Naive B cell (primary cell): ENCODE results near the gene DPPA5. TPM values are rescaled to one million over a fixed set of nuclear protein-coding genes. Genes with fewer than 3 reads are reported as not detected.
"Not testable (repeated sequence)": the region's sequence is repeated elsewhere in the genome, so short reads cannot be mapped to it uniquely, and the experiment has no call there.

Experiments
- ATAC-seq, 2 donors: fragments of 150-1000 bp; cut with Tn5 transposase; 2 replicates each; pipeline ENCODE4 v1.10.0; 2021; ENCODE audit warnings: low read depth in 2 of 2, mild to moderate bottlenecking in 2 of 2, moderate library complexity in 2 of 2
- DNase-seq: peaks from one replicate; pipeline ENCODE4 v3.0.0; 2022
- H3K27ac Mint-ChIP-seq, 6 donors: one replicate each; pipeline ENCODE4 v1.8.0; 2020 to 2022; ENCODE audit warnings: mild to moderate bottlenecking in 6 of 6, mixed read lengths in 6 of 6, moderate library complexity in 5 of 6, inconsistent platforms in 2 of 6
- H3K27me3 Mint-ChIP-seq, 3 donors: one replicate each; pipeline ENCODE4 v1.8.0; 2021 to 2022; ENCODE audit warnings: mixed read lengths in 3 of 3, mild to moderate bottlenecking in 1 of 3
- H3K36me3 Mint-ChIP-seq, 2 donors: one replicate each; pipeline ENCODE4 v1.8.0; 2020 to 2022; ENCODE audit warnings: mixed read lengths in 2 of 2, inconsistent platforms in 1 of 2, mild to moderate bottlenecking in 1 of 2
- H3K4me1 Mint-ChIP-seq, 3 donors: one replicate each; pipeline ENCODE4 v1.8.0; 2020 to 2022; ENCODE audit warnings: mixed read lengths in 3 of 3, inconsistent platforms in 1 of 3, mild to moderate bottlenecking in 1 of 3, moderate library complexity in 1 of 3
- H3K4me3 Mint-ChIP-seq, 8 donors: one replicate each; pipeline ENCODE4 v1.8.0; 2020 to 2022; ENCODE audit warnings: mild to moderate bottlenecking in 8 of 8, mixed read lengths in 8 of 8, moderate library complexity in 8 of 8, inconsistent platforms in 2 of 8
- H3K9me3 Mint-ChIP-seq, 7 donors: one replicate each; pipeline ENCODE4 v1.8.0; 2020 to 2022; ENCODE audit warnings: mixed read lengths in 7 of 7, mild to moderate bottlenecking in 5 of 7, inconsistent platforms in 2 of 7, moderate library complexity in 1 of 7
- polyA plus RNA-seq, 6 donors: library from polyadenylated mRNA; unstranded; fragments of 300-500 nt; fragmentation: Illumina TruSeq; gene quantifications; one replicate each; pipeline ENCODE4 v1.2.3, GENCODE V29; 2021; ENCODE audit warnings: low read depth in 6 of 6

DPPA5 gene, protein sequence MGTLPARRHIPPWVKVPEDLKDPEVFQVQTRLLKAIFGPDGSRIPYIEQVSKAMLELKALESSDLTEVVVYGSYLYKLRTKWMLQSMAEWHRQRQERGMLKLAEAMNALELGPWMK
- not detected for polyA plus RNA-seq

DNA sequence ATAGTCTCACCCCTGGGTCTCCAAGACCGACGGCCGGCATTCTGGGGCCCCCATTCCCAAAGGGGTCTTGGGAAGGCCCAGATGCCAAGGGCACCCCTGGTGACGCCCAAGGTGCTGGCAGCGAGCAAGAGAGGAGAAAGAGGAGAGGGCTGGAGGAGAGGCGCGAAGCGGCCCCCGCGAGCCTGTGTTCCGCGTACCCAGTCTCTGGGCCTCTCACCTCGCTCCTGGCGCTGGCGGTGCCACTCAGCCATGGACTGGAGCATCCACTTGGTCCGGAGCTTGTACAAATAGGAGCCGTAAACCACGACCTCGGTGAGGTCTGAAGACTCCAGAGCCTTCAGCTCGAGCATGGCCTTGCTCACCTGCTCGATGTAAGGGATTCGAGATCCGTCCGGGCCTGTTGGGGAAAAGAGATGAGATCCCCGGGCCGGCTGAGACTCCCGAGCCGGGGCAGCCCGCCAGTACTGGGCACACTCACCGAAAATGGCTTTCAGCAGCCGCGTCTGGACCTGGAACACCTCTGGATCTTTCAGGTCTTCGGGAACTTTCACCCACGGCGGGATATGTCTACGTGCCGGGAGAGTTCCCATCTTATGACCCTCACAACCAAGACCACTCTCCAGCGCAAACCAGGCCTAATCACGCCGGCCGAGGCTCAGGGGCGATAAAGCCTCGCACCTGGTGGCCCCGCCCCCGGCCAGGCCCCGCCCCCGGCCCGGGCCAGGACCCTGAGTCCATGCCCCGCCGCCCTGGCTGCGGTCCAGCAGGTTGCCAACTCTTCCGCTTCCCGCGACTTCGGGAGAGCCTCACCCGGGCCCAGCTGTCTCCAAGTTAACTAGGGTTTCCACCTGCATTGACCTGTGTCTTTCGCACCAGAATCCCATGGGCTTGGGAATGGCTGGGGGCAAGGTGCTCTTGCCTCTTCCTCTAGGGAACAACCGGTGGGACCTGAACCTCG lies at the start of gene DPPA5:
DPPA5 (minus strand) TSS at position 641 of the 958 bp plus-strand sequence; CDS start at position 590, 51 bp downstream.
- no peaks in the 10 kb centered on the region for H3K9me3 Mint-ChIP-seq
- peaks cover 20 to 43% (median 33%) of the 10 kb centered on the region in 3 donors for H3K27me3 Mint-ChIP-seq
- no peaks in the 10 kb centered on the region for H3K4me1 Mint-ChIP-seq
- H3K36me3 Mint-ChIP-seq = no peaks in the 10 kb centered on the region
- ATAC-seq (no peak), DNase-seq (no peak)
- H3K27ac Mint-ChIP-seq = no peak within 1 kb of the TSS
- H3K4me3 Mint-ChIP-seq = no peak within 1 kb of the TSS

DNA sequence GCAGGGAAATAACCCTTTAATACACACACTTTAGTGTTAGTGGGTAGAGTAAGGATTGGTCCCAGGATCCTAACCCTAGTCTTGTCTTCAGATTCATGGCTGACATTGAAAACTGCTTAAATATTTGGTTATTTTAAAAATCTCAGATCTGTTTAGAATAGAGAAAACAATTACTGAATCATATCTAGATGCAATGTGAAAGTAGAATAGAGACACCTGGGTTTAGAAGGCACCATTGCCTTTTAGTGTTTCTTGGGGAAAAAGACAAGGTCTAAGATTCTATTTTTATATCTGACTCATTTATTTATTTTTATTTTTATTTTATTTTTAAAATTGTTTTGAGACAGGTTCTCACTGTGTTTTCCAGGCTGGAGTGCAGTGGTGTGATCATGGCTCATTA lies 46.6 kb upstream of the DPPA5 start:
- H3K27ac Mint-ChIP-seq = peak overlapping the region in 1 of 6 donors; percentile 14
- H3K4me1 Mint-ChIP-seq = no peaks in the 10 kb centered on the region
- no peaks in the 10 kb centered on the region for H3K27me3 Mint-ChIP-seq
- H3K4me3 Mint-ChIP-seq = no peak overlapping the region
- no peaks in the 10 kb centered on the region for H3K9me3 Mint-ChIP-seq
- no peaks in the 10 kb centered on the region for H3K36me3 Mint-ChIP-seq
- DNase-seq (no peak), ATAC-seq (no peak)

DNA sequence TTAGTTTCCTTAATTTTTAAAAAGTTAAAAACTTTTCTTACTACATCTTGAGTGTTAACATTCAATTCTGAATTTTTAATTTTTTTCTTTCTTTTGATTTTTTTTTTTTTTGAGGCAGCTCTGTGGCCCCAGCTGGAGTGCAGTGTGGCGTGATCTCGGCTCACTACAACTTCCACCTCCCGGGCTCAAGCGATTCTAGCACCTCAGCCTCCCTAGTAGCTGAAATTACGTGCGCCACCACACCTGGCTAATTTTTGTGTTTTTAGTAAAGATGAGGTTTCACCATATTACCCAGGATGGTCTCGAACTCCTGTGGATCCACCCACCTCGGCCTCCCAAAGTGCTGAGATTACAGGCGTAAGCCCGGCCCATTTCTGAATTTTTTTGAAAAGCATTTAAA lies 41.8 kb upstream of the DPPA5 start:
- Mint-ChIP-seq H3K9me3 (no peaks in the 10 kb centered on the region), H3K36me3 (no peaks in the 10 kb centered on the region), H3K27ac (no peak overlapping the region), H3K4me3 (no peak overlapping the region), H3K4me1 (no peaks in the 10 kb centered on the region), H3K27me3 (peaks cover 0 to 8% (median 0%) of the 10 kb centered on the region in 3 donors)
- DNase-seq (no peak), ATAC-seq (no peak)

DNA sequence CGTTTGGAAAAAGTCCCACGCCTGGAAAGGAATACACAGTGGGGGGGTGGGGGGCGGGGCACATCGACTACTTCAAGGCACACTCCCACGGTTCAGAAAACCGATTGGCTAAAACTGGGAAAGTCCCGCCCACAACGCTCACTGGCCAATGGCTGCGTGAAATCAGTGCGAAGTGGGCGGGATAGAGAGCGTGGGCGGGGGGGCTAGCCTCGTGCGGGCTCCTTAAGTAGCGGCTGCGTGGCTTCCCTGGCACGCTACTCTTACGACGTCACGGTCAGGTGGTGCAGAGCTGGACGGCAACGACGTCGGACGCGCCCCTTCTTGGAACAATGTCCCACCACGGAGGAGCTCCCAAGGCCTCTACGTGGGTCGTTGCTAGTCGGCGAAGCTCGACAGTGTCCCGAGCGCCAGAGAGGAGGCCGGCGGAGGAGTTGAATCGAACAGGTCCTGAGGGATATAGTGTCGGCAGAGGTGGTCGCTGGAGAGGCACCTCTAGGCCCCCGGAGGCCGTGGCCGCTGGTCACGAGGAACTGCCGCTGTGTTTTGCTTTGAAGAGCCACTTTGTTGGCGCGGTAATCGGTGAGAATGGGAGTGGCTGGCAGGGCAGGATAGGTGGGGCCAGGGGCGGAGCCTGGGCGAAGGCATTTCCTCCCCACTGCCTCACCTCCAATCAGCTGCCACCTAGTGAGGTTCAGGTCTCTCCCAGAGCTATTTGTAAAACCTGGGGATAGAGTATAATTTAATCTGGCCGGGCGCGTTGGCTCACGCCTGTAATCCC lies 40.7 kb upstream of the DPPA5 start, which contains the start of gene DDX43:
DDX43 (plus strand) TSS at position 252 of the 778 bp plus-strand sequence; CDS start at position 330, 78 bp downstream.
- H3K27me3 Mint-ChIP-seq = peaks cover 0 to 8% (median 0%) of the 10 kb centered on the region in 3 donors
- no peaks in the 10 kb centered on the region for H3K36me3 Mint-ChIP-seq
- peak; percentile 44 for DNase-seq
- no peaks in the 10 kb centered on the region for H3K4me1 Mint-ChIP-seq
- peak; percentile 85 to 86 for ATAC-seq
- no peaks in the 10 kb centered on the region for H3K9me3 Mint-ChIP-seq
- H3K27ac Mint-ChIP-seq = peak within 1 kb of the TSS; percentile 63 to 96 (median 94)
- H3K4me3 Mint-ChIP-seq = peak within 1 kb of the TSS; percentile 75 to 93 (median 84)

DNA sequence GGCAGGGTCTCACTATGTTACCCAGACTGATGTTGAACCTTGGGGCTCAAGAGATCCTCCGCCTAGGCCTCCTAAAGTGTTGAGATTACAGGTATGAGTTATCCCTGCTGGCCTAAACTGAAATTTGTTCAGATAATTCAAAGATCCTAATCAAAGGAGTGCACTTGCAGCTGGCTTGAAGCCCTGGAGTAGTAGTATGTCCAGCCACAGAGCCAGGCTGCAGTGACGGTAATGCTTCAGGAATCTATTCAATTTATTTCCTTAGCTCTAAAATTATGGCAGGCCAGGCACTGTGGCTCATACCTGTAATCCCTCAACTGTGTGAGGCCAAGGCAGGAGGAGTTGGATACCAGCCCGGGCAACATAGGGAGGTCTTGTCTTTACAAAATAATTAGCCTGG lies 39.2 kb upstream of the DPPA5 start:
- peak overlapping the region in 1 of 6 donors; percentile 22 for H3K27ac Mint-ChIP-seq

DNA sequence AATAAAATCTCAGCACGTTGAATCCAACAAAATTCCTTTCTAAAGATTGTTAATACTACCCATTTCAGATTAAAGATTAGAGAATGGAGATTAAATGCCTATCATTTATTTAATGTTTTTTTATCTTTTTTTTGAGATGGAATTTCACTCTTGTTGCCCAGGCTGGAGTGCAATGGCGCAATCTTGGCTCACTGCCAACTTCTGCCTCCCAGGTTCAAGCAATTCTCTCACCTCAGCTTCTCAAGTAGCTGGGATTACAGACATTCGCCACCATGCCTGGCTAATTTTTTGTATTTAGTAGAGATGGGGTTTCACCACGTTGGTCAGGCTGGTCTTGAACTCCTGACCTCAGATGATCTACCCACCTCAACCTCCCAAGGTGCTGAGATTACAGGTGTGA lies 38.1 kb upstream of the DPPA5 start:
- H3K4me1 Mint-ChIP-seq = peaks cover 0 to 14% (median 9%) of the 10 kb centered on the region in 3 donors
- ATAC-seq, H3K36me3 Mint-ChIP-seq, H3K27ac Mint-ChIP-seq, DNase-seq, H3K9me3 Mint-ChIP-seq: not testable (repeated sequence)
- peak overlapping the region in 1 of 8 donors; percentile 36 for H3K4me3 Mint-ChIP-seq
- peaks cover 0 to 13% (median 0%) of the 10 kb centered on the region in 3 donors for H3K27me3 Mint-ChIP-seq

More for the DNA sequence above, 39.2 kb upstream of the DPPA5 start:
- no peak for DNase-seq
- Mint-ChIP-seq H3K4me3 (peak overlapping the region in 2 of 8 donors; percentile 16 to 30), H3K36me3 (no peaks in the 10 kb centered on the region), H3K9me3 (no peaks in the 10 kb centered on the region), H3K4me1 (peaks cover 0 to 10% (median 9%) of the 10 kb centered on the region in 3 donors), H3K27me3 (peaks cover 0 to 8% (median 0%) of the 10 kb centered on the region in 3 donors)
- no peak for ATAC-seq

DNA sequence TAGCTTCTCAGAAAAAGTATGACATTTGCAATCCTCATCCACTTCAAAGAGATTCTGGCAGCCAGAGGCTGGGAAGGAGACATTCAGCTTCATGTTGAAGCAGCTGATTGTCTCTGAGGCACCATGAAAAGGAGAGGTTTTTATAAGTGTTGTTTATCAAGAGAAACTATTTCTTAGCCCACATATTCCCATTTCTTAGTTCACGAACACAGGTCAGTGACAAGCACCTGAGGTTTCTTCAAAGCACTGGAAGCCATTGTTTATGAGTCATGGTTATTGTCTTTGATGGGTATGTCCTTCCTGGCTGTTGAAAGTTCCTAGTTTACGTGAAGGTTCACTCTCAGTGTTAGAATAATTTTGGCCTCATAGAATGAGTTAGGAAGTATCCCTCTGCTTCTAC lies 37.6 kb upstream of the DPPA5 start:
- H3K4me3 Mint-ChIP-seq = peak overlapping the region in 1 of 8 donors; percentile 36
- ATAC-seq (no peak), DNase-seq (no peak)
- H3K4me1 Mint-ChIP-seq = peaks cover 0 to 14% (median 9%) of the 10 kb centered on the region in 3 donors
- no peaks in the 10 kb centered on the region for H3K9me3 Mint-ChIP-seq
- no peak overlapping the region for H3K27ac Mint-ChIP-seq
- peaks cover 0 to 13% (median 0%) of the 10 kb centered on the region in 3 donors for H3K27me3 Mint-ChIP-seq
- no peaks in the 10 kb centered on the region for H3K36me3 Mint-ChIP-seq

DNA sequence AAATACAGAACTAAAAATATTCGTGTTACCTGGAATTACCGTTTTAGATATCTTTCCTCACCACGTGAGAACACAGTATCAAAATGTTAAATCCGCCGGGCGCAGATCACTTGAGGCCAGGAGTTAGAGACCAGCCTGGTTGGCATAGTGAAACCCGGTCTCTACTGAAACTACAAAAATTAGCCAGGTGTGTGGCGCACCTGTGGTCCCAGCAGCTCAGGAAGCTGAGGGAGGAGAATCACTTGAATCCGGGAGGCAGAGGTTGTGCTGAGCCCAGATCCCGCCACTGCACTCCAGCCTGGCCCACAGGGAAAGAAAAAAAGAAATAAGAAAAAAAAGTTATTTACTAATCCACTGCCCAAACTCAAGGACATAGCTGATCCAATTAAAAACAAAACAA lies 35.8 kb upstream of the DPPA5 start:
- Mint-ChIP-seq H3K27ac (no peak overlapping the region), H3K4me3 (peak overlapping the region in 2 of 8 donors; percentile 51 to 86)

DNA sequence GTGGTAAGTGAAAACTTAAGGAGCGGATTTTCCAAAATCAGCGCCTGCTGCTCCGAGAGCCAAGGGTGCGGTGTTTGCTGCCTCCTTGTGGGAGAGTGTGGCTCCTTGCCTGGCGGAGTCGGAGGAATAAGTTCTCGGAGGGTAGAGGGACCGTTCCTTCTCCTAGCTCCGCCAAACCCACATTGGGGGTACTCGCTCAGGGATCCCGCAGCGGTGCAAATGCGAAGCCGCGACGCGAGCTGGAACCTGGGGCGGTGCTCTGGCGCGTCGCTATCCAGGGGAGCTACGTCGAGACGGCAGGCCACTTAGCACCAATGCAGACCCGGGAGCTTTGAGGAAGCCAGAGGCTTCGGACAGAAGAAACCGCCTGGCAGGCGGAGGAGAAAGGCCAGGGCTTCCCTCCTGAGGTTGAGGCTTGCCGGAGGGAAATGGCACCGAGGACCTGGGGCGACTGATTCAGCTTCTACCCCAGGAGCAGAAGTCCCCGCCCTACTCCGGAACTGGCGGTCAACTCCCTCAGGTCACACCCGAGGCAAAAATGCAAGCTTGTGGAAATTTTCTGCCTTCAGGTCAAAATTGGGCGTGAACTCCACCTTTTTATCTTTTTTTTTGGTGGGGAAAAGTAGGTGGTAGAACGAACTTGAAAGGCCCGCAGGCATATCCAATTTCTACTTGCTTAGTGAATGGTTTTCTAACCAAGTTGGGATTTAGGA lies 34.9 kb upstream of the DPPA5 start:
- Mint-ChIP-seq H3K27me3 (peaks cover 0 to 13% (median 0%) of the 10 kb centered on the region in 3 donors), H3K27ac (peak overlapping the region in 3 of 6 donors; percentile 42 to 72 (median 56)), H3K4me1 (peaks cover 0 to 14% (median 9%) of the 10 kb centered on the region in 3 donors), H3K4me3 (peak overlapping the region; percentile 82 to 93 (median 88)), H3K36me3 (no peaks in the 10 kb centered on the region), H3K9me3 (no peaks in the 10 kb centered on the region)
- peak; percentile 75 to 82 for ATAC-seq
- DNase-seq = peak; percentile 11

More for the DNA sequence above, 35.8 kb upstream of the DPPA5 start:
- H3K4me1 Mint-ChIP-seq = peaks cover 0 to 14% (median 9%) of the 10 kb centered on the region in 3 donors
- H3K9me3 Mint-ChIP-seq = no peaks in the 10 kb centered on the region
- no peaks in the 10 kb centered on the region for H3K36me3 Mint-ChIP-seq
- DNase-seq (no peak), ATAC-seq (no peak)
- H3K27me3 Mint-ChIP-seq = peaks cover 0 to 13% (median 0%) of the 10 kb centered on the region in 3 donors

DNA sequence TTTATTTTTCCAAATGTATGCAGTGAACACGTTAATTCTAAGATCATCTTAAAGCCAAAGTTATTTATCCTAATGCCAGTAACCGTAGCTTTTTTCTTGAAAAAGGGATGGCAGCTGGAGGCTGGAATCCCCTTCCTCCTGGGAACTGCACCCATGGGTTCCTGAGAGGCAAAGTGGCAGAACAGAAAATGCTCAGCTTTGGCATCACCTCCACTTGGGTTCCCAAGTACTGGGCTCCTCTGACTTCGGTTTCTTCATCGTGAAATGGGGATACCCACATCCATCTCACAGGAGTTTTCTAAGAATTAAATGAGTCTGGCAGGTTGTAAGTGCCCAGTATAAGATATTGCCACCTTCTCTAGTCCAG lies 34.3 kb upstream of the DPPA5 start:
- peak; percentile 16 to 18 for ATAC-seq
- DNase-seq = no peak
- H3K4me1 Mint-ChIP-seq = peaks cover 0 to 14% (median 9%) of the 10 kb centered on the region in 3 donors
- peak overlapping the region in 2 of 6 donors; percentile 56 to 72 for H3K27ac Mint-ChIP-seq
- H3K4me3 Mint-ChIP-seq = peak overlapping the region; percentile 82 to 93 (median 88)
- H3K9me3 Mint-ChIP-seq = no peaks in the 10 kb centered on the region
- H3K36me3 Mint-ChIP-seq = no peaks in the 10 kb centered on the region
- peaks cover 0 to 13% (median 0%) of the 10 kb centered on the region in 3 donors for H3K27me3 Mint-ChIP-seq

DNA sequence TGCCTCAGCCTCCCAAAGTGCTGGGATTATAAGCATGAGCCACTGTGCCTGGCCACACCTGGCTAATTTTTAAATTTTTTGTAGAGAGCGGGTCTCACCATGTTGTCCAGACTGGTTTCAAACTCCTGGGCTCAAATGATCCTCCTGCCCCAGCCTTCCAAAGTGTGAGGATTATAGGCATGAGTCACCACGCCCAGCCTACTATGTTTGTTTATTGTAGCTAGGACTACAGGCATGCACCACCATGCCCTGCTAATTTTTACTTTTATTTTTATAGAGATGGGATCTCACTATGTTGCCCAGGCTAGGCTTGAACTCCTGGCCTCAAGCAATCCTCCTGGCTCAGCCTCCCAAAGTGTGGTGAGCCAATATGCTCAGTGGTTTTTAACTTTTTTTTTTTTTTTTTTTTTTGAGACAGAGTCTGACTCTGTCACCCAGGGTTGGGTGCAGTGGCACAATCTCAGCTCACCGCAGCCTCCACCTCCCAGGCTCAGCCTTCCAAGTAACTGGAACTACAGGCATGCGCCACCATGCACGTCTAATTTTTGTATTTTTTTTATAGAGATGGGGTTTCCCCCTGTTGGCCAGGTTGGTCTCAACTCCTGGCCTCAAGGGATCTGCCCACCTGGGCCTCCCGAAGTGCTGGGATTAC lies 28.5 kb upstream of the DPPA5 start:
- no peaks in the 10 kb centered on the region for H3K36me3 Mint-ChIP-seq
- no peak for DNase-seq
- ATAC-seq = no peak
- H3K27ac Mint-ChIP-seq = no peak overlapping the region
- no peaks in the 10 kb centered on the region for H3K27me3 Mint-ChIP-seq
- peaks cover 0 to 2% (median 0%) of the 10 kb centered on the region in 3 donors for H3K4me1 Mint-ChIP-seq
- no peak overlapping the region for H3K4me3 Mint-ChIP-seq
- no peaks in the 10 kb centered on the region for H3K9me3 Mint-ChIP-seq

DNA sequence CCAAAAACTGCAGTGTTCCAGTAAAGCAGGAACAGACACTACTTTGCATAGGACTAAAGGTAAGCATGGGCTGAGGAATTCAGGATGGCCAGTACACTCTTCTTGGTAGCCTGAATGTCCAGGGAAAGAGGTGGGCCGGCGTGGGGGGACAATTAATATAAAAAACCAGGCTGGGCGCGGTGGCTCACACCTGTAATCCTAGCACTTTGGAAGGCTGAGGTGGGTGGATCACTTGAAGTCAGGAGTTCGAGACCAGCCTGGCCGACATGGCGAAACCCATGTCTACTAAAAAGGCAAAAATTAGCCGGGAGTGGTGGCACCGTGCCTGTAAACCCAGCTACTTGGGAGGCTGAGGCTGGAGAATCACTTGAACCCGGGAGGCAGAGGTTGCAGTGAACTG lies 27.5 kb upstream of the DPPA5 start:
- not testable (repeated sequence) for H3K27ac Mint-ChIP-seq, H3K9me3 Mint-ChIP-seq, DNase-seq, H3K36me3 Mint-ChIP-seq, ATAC-seq, H3K27me3 Mint-ChIP-seq, H3K4me1 Mint-ChIP-seq
- H3K4me3 Mint-ChIP-seq = peak overlapping the region in 1 of 8 donors; percentile 10
